ENCODE results near the gene ATG16L1.

- TF ChIP-seq CTCF (IDR thresholded peaks at IDR 0.05) = no peak
- TF ChIP-seq ZFX (IDR thresholded peaks at IDR 0.05; ENCODE audit: borderline replicate concordance) = no peak
These were observed 49.8 kb downstream of the ATG16L1 start for GRCh38 chr2:233301248-233301647.
